ENCODE results near the gene HECW1. TPM values are rescaled to one million over a fixed set of nuclear protein-coding genes. Genes with fewer than 3 reads are reported as not detected.

Gene HECW1
- polyA plus RNA-seq, 1 donor (not counting 4 experiments of a cell fraction or from before 2014, with no cell fraction given): not detected

- dilution Hi-C loops (cut with MboI; ENCODE audit: extremely low pct_ligation_motif_present, low sequenced_read_pairs): no loop called here
- no peak overlapping the region for H2AFZ ChIP-seq (ENCODE audit: control insufficient read depth, low read length)
- no peaks in the 10 kb centered on the region for H3K27me3 ChIP-seq (ENCODE audit: control insufficient read depth, extremely low read depth, insufficient read depth, low read length)
- no peak overlapping the region for H3K4me2 ChIP-seq (ENCODE audit: control insufficient read depth, extremely low read depth, insufficient read depth, low read depth, low read length)
- no peak for DNase-seq (ENCODE audit: low read depth, low spot score)
- no peaks in the 10 kb centered on the region for H3K4me1 ChIP-seq (ENCODE audit: control insufficient read depth, extremely low read depth, insufficient read depth, low read length)
- no peak overlapping the region for H3K27ac ChIP-seq (ENCODE audit: control insufficient read depth, insufficient read depth, low read length)
- H3K79me2 ChIP-seq (ENCODE audit: control insufficient read depth, insufficient read depth, low read length): no peaks in the 10 kb centered on the region
- TF ChIP-seq EZH2 (IDR thresholded peaks at IDR 0.05; ENCODE audit: low read length) (no peak), CTCF (optimal IDR thresholded peaks at IDR 0.05 in 1 of 3, IDR thresholded peaks at IDR 0.05 in 1 of 3, conservative IDR thresholded peaks at IDR 0.05 in 1 of 3; ENCODE audit: extremely low read depth in 1 of 3, insufficient read depth in 2 of 3, low read length in 3 of 3) (no peak)
- no peaks in the 10 kb centered on the region for H4K20me1 ChIP-seq (ENCODE audit: control insufficient read depth, extremely low read depth, insufficient read depth, low read length)
- no peaks in the 10 kb centered on the region for H3K9me3 ChIP-seq (ENCODE audit: control insufficient read depth, low read depth, low read length)
- no peak overlapping the region for H3K9ac ChIP-seq (ENCODE audit: control insufficient read depth, extremely low read depth, insufficient read depth, low read length)
- no peak overlapping the region for H3K4me3 ChIP-seq (ENCODE audit: control insufficient read depth in 2 of 3, extremely low read depth in 1 of 3, insufficient read depth in 2 of 3, low read depth in 1 of 3, low read length in 3 of 3)
- FAIRE-seq: no peak
- H3K9me1 ChIP-seq (ENCODE audit: control insufficient read depth, extremely low read depth, insufficient read depth, low read length): no peaks in the 10 kb centered on the region
- no peaks in the 10 kb centered on the region for H3K36me3 ChIP-seq (ENCODE audit: control insufficient read depth in 2 of 2, extremely low read depth in 1 of 2, insufficient read depth in 2 of 2, low read length in 2 of 2)
Observed at GRCh38 chr7:43220742-43221141, 108.3 kb downstream of the HECW1 start.

- Histone ChIP-seq H3K4me2 (ENCODE audit: control insufficient read depth, extremely low read depth, insufficient read depth, low read depth, low read length) (no peak overlapping the region), H3K4me3 (ENCODE audit: control insufficient read depth in 2 of 3, extremely low read depth in 1 of 3, insufficient read depth in 2 of 3, low read depth in 1 of 3, low read length in 3 of 3) (no peak overlapping the region), H3K36me3 (ENCODE audit: control insufficient read depth in 2 of 2, extremely low read depth in 1 of 2, insufficient read depth in 2 of 2, low read length in 2 of 2) (no peaks in the 10 kb centered on the region), H3K9me1 (ENCODE audit: control insufficient read depth, extremely low read depth, insufficient read depth, low read length) (no peaks in the 10 kb centered on the region), H3K27ac (ENCODE audit: control insufficient read depth, insufficient read depth, low read length) (no peak overlapping the region), H4K20me1 (ENCODE audit: control insufficient read depth, extremely low read depth, insufficient read depth, low read length) (no peaks in the 10 kb centered on the region), H3K79me2 (ENCODE audit: control insufficient read depth, insufficient read depth, low read length) (no peaks in the 10 kb centered on the region), H3K4me1 (ENCODE audit: control insufficient read depth, extremely low read depth, insufficient read depth, low read length) (no peaks in the 10 kb centered on the region), H3K27me3 (ENCODE audit: control insufficient read depth, extremely low read depth, insufficient read depth, low read length) (peaks cover 4% of the 10 kb centered on the region), H3K9ac (ENCODE audit: control insufficient read depth, extremely low read depth, insufficient read depth, low read length) (no peak overlapping the region), H2AFZ (ENCODE audit: control insufficient read depth, low read length) (no peak overlapping the region), H3K9me3 (ENCODE audit: control insufficient read depth, low read depth, low read length) (no peaks in the 10 kb centered on the region)
- no peak for DNase-seq (ENCODE audit: low read depth, low spot score)
- dilution Hi-C loops (cut with MboI; ENCODE audit: extremely low pct_ligation_motif_present, low sequenced_read_pairs): no loop called here
- TF ChIP-seq CTCF (optimal IDR thresholded peaks at IDR 0.05 in 1 of 3, IDR thresholded peaks at IDR 0.05 in 1 of 3, conservative IDR thresholded peaks at IDR 0.05 in 1 of 3; ENCODE audit: extremely low read depth in 1 of 3, insufficient read depth in 2 of 3, low read length in 3 of 3): no peak
- TF ChIP-seq EZH2 (IDR thresholded peaks at IDR 0.05; ENCODE audit: low read length): no peak
- no peak for FAIRE-seq
Observed at GRCh38 chr7:43229801-43230200, 117.4 kb downstream of the HECW1 start.

All from keratinocyte (primary cell).